GM23338 (cell line): ENCODE data around the gene MAD1L1.
"Not testable (repeated sequence)": the region's sequence is repeated elsewhere in the genome, so short reads cannot be mapped to it uniquely, and the experiment has no call there.

Experiments
- CREB1 ChIP-seq: fragments of 250-450 bp; sonication (Bioruptor Pico); IDR thresholded peaks from 2 replicates; pipeline ENCODE4 v1.5.0; 2020; ENCODE audit warnings: low read depth, mild to moderate bottlenecking, moderate library complexity
- EZH2 ChIP-seq: fragments of 200-600 bp; sonication (generic); IDR thresholded peaks from one replicate; pipeline ENCODE4 v1.8.0; 2017; ENCODE audit warnings: antibody characterized with exemption, mild to moderate bottlenecking, low read depth; ENCODE audit not compliant: unreplicated experiment
- TF ChIP-seq, protein P1 (sequence below), 2 experiments: fragments of 200-600 bp in 1 of 2; sonication (generic) in 1 of 2; conservative IDR thresholded peaks; 2 replicates each; pipeline versions ENCODE4 v1.5.1 to v1.6.1; 2016 to 2017; ENCODE audit warnings: antibody characterized with exemption in 2 of 2, low read depth in 2 of 2, mild to moderate bottlenecking in 2 of 2, moderate library complexity in 1 of 2

GRCh38 chr7:1838544-1838872 lies 394.2 kb downstream of the MAD1L1 start:
- not testable (repeated sequence) for TF ChIP-seq EZH2; CREB1 (CRISPR knock-in tag)
- TF ChIP-seq, protein P1, sequence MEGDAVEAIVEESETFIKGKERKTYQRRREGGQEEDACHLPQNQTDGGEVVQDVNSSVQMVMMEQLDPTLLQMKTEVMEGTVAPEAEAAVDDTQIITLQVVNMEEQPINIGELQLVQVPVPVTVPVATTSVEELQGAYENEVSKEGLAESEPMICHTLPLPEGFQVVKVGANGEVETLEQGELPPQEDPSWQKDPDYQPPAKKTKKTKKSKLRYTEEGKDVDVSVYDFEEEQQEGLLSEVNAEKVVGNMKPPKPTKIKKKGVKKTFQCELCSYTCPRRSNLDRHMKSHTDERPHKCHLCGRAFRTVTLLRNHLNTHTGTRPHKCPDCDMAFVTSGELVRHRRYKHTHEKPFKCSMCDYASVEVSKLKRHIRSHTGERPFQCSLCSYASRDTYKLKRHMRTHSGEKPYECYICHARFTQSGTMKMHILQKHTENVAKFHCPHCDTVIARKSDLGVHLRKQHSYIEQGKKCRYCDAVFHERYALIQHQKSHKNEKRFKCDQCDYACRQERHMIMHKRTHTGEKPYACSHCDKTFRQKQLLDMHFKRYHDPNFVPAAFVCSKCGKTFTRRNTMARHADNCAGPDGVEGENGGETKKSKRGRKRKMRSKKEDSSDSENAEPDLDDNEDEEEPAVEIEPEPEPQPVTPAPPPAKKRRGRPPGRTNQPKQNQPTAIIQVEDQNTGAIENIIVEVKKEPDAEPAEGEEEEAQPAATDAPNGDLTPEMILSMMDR (conservative IDR thresholded peaks at IDR 0.05; ENCODE audit: low read depth in 2 of 2): not testable (repeated sequence)
